ENCODE data around the gene TXNL4B. TPM values are rescaled to one million over a fixed set of nuclear protein-coding genes. Genes with fewer than 3 reads are reported as not detected.

The TXNL4B gene
- total and polyA plus RNA-seq, 2 donors (not counting 1 experiment from before 2014, with no cell fraction given), result 9.9 to 16.1 TPM

DNA sequence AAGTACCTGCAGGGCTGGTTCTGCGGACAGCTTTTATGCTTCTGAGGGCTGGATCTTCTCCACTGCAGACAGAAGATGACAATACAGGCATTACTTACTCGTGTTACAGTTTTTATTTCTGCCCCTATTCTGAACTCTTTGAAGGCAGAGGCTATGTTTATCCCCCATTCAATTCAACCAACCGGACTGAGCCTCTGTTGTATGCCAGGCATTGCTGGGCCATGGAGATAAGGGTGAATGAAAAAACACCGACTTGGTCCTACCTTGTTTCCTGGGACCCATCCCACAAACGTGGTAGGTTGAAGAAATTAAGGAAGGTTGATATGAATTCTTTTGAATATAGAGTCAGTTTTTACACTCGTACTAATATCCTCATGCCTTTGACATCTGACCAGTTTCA, 49.1 kb downstream of the TXNL4B start:
- DNase-seq (no peak), ATAC-seq (ENCODE audit: low read depth) (no peak)
- ChIA-PET CTCF (no interaction called here), POLR2A (no interaction called here)
- H3K79me2 ChIP-seq (ENCODE audit: control insufficient read depth, insufficient read depth, low read length), result no peaks in the 10 kb centered on the region
- no peaks in the 10 kb centered on the region for H3K4me1 ChIP-seq (ENCODE audit: control insufficient read depth in 2 of 2, insufficient read depth in 2 of 2, low read length in 2 of 2)
- intact Hi-C loops (cut with micrococcal nuclease), result no loop called here
- peaks cover 5% of the 10 kb centered on the region for H3K9me3 Mint-ChIP-seq (ENCODE audit: insufficient read depth)
- no peak overlapping the region for H3K4me2 ChIP-seq (replicated peaks; ENCODE audit: low read depth, low read length, poor library complexity, severe bottlenecking)
- no peak overlapping the region for H2AFZ ChIP-seq (ENCODE audit: insufficient read depth, low read depth, low read length, poor library complexity, severe bottlenecking)
- WGBS (ENCODE audit: insufficient coverage), result 86% methylated on average over 1 of the region's 6 CpGs
- no peak overlapping the region for H3K27ac ChIP-seq (ENCODE audit: low read length in 2 of 2)
- H3K4me3 Mint-ChIP-seq, result no peak overlapping the region
- peaks cover under 1 to 7% (median 1%) of the 10 kb centered on the region in 3 donors for H3K9me3 ChIP-seq (ENCODE audit: control extremely low read depth in 1 of 3, control insufficient read depth in 2 of 3, insufficient read depth in 1 of 3, low read length in 2 of 3)
- peaks cover 6 to 16% of the 10 kb centered on the region in 2 experiments for H3K36me3 ChIP-seq (replicated peaks in 1 of 2; ENCODE audit: control extremely low read depth in 1 of 2, control insufficient read depth in 1 of 2, extremely low read depth in 1 of 2, insufficient read depth in 2 of 2, low read length in 1 of 2)
- H3K4me1 Mint-ChIP-seq, result no peaks in the 10 kb centered on the region
- no peaks in the 10 kb centered on the region for H3K27me3 ChIP-seq (replicated peaks in 1 of 4; ENCODE audit: control extremely low read depth in 1 of 4, control insufficient read depth in 3 of 4, insufficient read depth in 4 of 4, low read length in 3 of 4)
- H4K20me1 ChIP-seq (ENCODE audit: control insufficient read depth, insufficient read depth, low read length, poor library complexity, severe bottlenecking), result no peaks in the 10 kb centered on the region
- H3K27me3 Mint-ChIP-seq, result no peaks in the 10 kb centered on the region
- no peak for TF ChIP-seq EZH2 (IDR thresholded peaks at IDR 0.05; ENCODE audit: borderline replicate concordance, insufficient read depth, low read depth, low read length, poor library complexity, severe bottlenecking)
- TF ChIP-seq, protein P1, sequence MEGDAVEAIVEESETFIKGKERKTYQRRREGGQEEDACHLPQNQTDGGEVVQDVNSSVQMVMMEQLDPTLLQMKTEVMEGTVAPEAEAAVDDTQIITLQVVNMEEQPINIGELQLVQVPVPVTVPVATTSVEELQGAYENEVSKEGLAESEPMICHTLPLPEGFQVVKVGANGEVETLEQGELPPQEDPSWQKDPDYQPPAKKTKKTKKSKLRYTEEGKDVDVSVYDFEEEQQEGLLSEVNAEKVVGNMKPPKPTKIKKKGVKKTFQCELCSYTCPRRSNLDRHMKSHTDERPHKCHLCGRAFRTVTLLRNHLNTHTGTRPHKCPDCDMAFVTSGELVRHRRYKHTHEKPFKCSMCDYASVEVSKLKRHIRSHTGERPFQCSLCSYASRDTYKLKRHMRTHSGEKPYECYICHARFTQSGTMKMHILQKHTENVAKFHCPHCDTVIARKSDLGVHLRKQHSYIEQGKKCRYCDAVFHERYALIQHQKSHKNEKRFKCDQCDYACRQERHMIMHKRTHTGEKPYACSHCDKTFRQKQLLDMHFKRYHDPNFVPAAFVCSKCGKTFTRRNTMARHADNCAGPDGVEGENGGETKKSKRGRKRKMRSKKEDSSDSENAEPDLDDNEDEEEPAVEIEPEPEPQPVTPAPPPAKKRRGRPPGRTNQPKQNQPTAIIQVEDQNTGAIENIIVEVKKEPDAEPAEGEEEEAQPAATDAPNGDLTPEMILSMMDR (IDR thresholded peaks at IDR 0.05), result no peak
- H3K4me3 ChIP-seq (ENCODE audit: control extremely low read depth in 1 of 5, extremely low read depth in 1 of 5, insufficient read depth in 1 of 5, low read depth in 2 of 5, low read length in 4 of 5), result no peak overlapping the region
- H3K9ac ChIP-seq (ENCODE audit: low read length), result no peak overlapping the region
- H3K27ac Mint-ChIP-seq, result no peak overlapping the region

DNA sequence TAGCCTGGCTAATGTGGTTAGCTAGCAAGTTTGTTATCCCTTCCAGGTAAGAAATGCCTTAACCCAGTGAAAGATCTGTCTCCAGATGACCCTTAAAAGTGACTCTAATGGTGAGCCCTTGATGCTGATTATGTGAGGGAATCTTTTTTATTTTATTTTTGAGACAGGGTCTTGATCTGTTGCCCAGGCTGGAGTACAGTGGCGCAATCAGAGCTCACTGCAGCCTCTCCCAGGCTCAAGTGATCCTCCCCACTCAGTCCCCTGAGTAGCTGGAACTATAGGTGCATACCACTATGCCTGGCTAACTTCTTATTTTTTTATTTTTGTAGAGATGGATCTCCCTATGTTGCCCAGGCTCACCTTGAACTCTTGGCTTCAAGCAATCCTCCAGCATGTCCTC, 49.9 kb downstream of the TXNL4B start:
- Mint-ChIP-seq H3K4me1 (no peaks in the 10 kb centered on the region), H3K27me3 (no peaks in the 10 kb centered on the region), H3K9me3 (ENCODE audit: insufficient read depth) (no peaks in the 10 kb centered on the region), H3K4me3 (no peak overlapping the region), H3K27ac (no peak overlapping the region)
- Histone ChIP-seq H3K9me3 (ENCODE audit: control extremely low read depth in 1 of 3, control insufficient read depth in 2 of 3, insufficient read depth in 1 of 3, low read length in 2 of 3) (peaks cover 0 to 3% (median 1%) of the 10 kb centered on the region in 3 donors), H4K20me1 (ENCODE audit: control insufficient read depth, insufficient read depth, low read length, poor library complexity, severe bottlenecking) (no peaks in the 10 kb centered on the region), H3K79me2 (ENCODE audit: control insufficient read depth, insufficient read depth, low read length) (no peaks in the 10 kb centered on the region), H3K27ac (ENCODE audit: low read length in 2 of 2) (no peak overlapping the region), H3K4me1 (ENCODE audit: control insufficient read depth in 2 of 2, insufficient read depth in 2 of 2, low read length in 2 of 2) (no peaks in the 10 kb centered on the region), H3K27me3 (replicated peaks in 1 of 4; ENCODE audit: control extremely low read depth in 1 of 4, control insufficient read depth in 3 of 4, insufficient read depth in 4 of 4, low read length in 3 of 4) (no peaks in the 10 kb centered on the region), H3K36me3 (replicated peaks in 1 of 2; ENCODE audit: control extremely low read depth in 1 of 2, control insufficient read depth in 1 of 2, extremely low read depth in 1 of 2, insufficient read depth in 2 of 2, low read length in 1 of 2) (peaks cover 6 to 16% of the 10 kb centered on the region in 2 experiments), H2AFZ (ENCODE audit: insufficient read depth, low read depth, low read length, poor library complexity, severe bottlenecking) (no peak overlapping the region), H3K4me3 (ENCODE audit: control extremely low read depth in 1 of 5, extremely low read depth in 1 of 5, insufficient read depth in 1 of 5, low read depth in 2 of 5, low read length in 4 of 5) (no peak overlapping the region), H3K4me2 (replicated peaks; ENCODE audit: low read depth, low read length, poor library complexity, severe bottlenecking) (no peak overlapping the region), H3K9ac (ENCODE audit: low read length) (no peak overlapping the region)
- POLR2A ChIA-PET, result no interaction called here
- DNase-seq, result no peak
- no peak for TF ChIP-seq EZH2 (IDR thresholded peaks at IDR 0.05; ENCODE audit: borderline replicate concordance, insufficient read depth, low read depth, low read length, poor library complexity, severe bottlenecking)
- TF ChIP-seq, protein P1 (IDR thresholded peaks at IDR 0.05), result no peak
- intact Hi-C loops (cut with micrococcal nuclease), result no loop called here
- no peak for ATAC-seq (ENCODE audit: low read depth)
- CTCF ChIA-PET, result no interaction called here
- WGBS (ENCODE audit: insufficient coverage), result no CpG with 5 or more reads among the region's 1 CpG
